ENCODE data around the gene ADSL. TPM values are rescaled to one million over a fixed set of nuclear protein-coding genes. Genes with fewer than 3 reads are reported as not detected.

The ADSL gene
- total and polyA plus RNA-seq, 5 donors from 2014 or later, result 66.5 to 134 (median 128) TPM

- DNase-seq (no peak), ATAC-seq (ENCODE audit: low read depth in 2 of 2) (no peak)
- Histone ChIP-seq H3K4me1 (ENCODE audit: control insufficient read depth, insufficient read depth, low read length, poor library complexity, severe bottlenecking) (peaks cover 19% of the 10 kb centered on the region), H3K27me3 (ENCODE audit: control insufficient read depth, insufficient read depth, low read length) (no peaks in the 10 kb centered on the region), H3K27ac (ENCODE audit: insufficient read depth, low read length, poor library complexity, severe bottlenecking) (no peak overlapping the region), H3K36me3 (ENCODE audit: control insufficient read depth, insufficient read depth, low read length) (peaks cover 70% of the 10 kb centered on the region), H3K9me3 (ENCODE audit: control insufficient read depth in 2 of 2, low read length in 2 of 2) (no peaks in the 10 kb centered on the region), H3K4me3 (ENCODE audit: low read depth, low read length) (no peak overlapping the region)
- H3K27me3 Mint-ChIP-seq, result no peaks in the 10 kb centered on the region
- peak overlapping the region; percentile 93 to 97 (median 94) for H3K27ac Mint-ChIP-seq
- peaks cover 0 to 3% (median 0%) of the 10 kb centered on the region in 7 donors for H3K9me3 Mint-ChIP-seq
- H3K4me1 Mint-ChIP-seq, result peaks cover 0 to 38% (median 25%) of the 10 kb centered on the region in 4 donors
- H3K36me3 Mint-ChIP-seq, result peaks cover 24% of the 10 kb centered on the region
- peak overlapping the region in 1 of 4 donors; percentile 48 for H3K4me3 Mint-ChIP-seq
Measured at GRCh38 chr22:40416267-40416570, 69.9 kb downstream of the ADSL start.

- Histone ChIP-seq H3K36me3 (ENCODE audit: control insufficient read depth, insufficient read depth, low read length) (peaks cover 70% of the 10 kb centered on the region), H3K27me3 (ENCODE audit: control insufficient read depth, insufficient read depth, low read length) (no peaks in the 10 kb centered on the region), H3K4me1 (ENCODE audit: control insufficient read depth, insufficient read depth, low read length, poor library complexity, severe bottlenecking) (peaks cover 19% of the 10 kb centered on the region), H3K4me3 (ENCODE audit: low read depth, low read length) (no peak overlapping the region), H3K9me3 (ENCODE audit: control insufficient read depth in 2 of 2, low read length in 2 of 2) (no peaks in the 10 kb centered on the region), H3K27ac (ENCODE audit: insufficient read depth, low read length, poor library complexity, severe bottlenecking) (no peak overlapping the region)
- Mint-ChIP-seq H3K27me3 (no peaks in the 10 kb centered on the region), H3K36me3 (peaks cover 28% of the 10 kb centered on the region), H3K9me3 (peaks cover 0 to 3% (median 0%) of the 10 kb centered on the region in 7 donors), H3K27ac (peak overlapping the region; percentile 16 to 97 (median 94)), H3K4me1 (peaks cover 0 to 42% (median 26%) of the 10 kb centered on the region in 4 donors), H3K4me3 (peak overlapping the region in 1 of 4 donors; percentile 48)
- DNase-seq, result no peak
- no peak for ATAC-seq (ENCODE audit: low read depth in 2 of 2)
Measured at GRCh38 chr22:40416636-40417035, 70.3 kb downstream of the ADSL start.

- Histone ChIP-seq H3K27me3 (ENCODE audit: control insufficient read depth, insufficient read depth, low read length) (no peaks in the 10 kb centered on the region), H3K4me1 (ENCODE audit: control insufficient read depth, insufficient read depth, low read length, poor library complexity, severe bottlenecking) (peaks cover 19% of the 10 kb centered on the region), H3K27ac (ENCODE audit: insufficient read depth, low read length, poor library complexity, severe bottlenecking) (no peak overlapping the region), H3K4me3 (ENCODE audit: low read depth, low read length) (no peak overlapping the region), H3K9me3 (ENCODE audit: control insufficient read depth in 2 of 2, low read length in 2 of 2) (no peaks in the 10 kb centered on the region), H3K36me3 (ENCODE audit: control insufficient read depth, insufficient read depth, low read length) (peaks cover 72% of the 10 kb centered on the region)
- Mint-ChIP-seq H3K4me1 (peaks cover 0 to 41% (median 29%) of the 10 kb centered on the region in 4 donors), H3K9me3 (peaks cover 0 to 3% (median 0%) of the 10 kb centered on the region in 7 donors), H3K27ac (peak overlapping the region in 2 of 3 donors; percentile 16 to 94), H3K27me3 (no peaks in the 10 kb centered on the region), H3K4me3 (no peak overlapping the region), H3K36me3 (peaks cover 31% of the 10 kb centered on the region)
- no peak for DNase-seq
- ATAC-seq (ENCODE audit: low read depth in 2 of 2), result no peak
Measured at GRCh38 chr22:40417041-40417440, 70.7 kb downstream of the ADSL start.

- Mint-ChIP-seq H3K36me3 (peaks cover 33% of the 10 kb centered on the region), H3K4me3 (peak overlapping the region in 1 of 4 donors; percentile 29), H3K27ac (peak overlapping the region in 1 of 3 donors; percentile 86), H3K4me1 (peaks cover 0 to 40% (median 31%) of the 10 kb centered on the region in 4 donors), H3K9me3 (peaks cover 0 to 3% (median 0%) of the 10 kb centered on the region in 7 donors), H3K27me3 (no peaks in the 10 kb centered on the region)
- Histone ChIP-seq H3K36me3 (ENCODE audit: control insufficient read depth, insufficient read depth, low read length) (peaks cover 76% of the 10 kb centered on the region), H3K4me1 (ENCODE audit: control insufficient read depth, insufficient read depth, low read length, poor library complexity, severe bottlenecking) (peaks cover 19% of the 10 kb centered on the region), H3K9me3 (ENCODE audit: control insufficient read depth in 2 of 2, low read length in 2 of 2) (no peaks in the 10 kb centered on the region), H3K27me3 (ENCODE audit: control insufficient read depth, insufficient read depth, low read length) (no peaks in the 10 kb centered on the region), H3K4me3 (ENCODE audit: low read depth, low read length) (no peak overlapping the region), H3K27ac (ENCODE audit: insufficient read depth, low read length, poor library complexity, severe bottlenecking) (no peak overlapping the region)
- no peak for DNase-seq
- no peak for ATAC-seq (ENCODE audit: low read depth in 2 of 2)
Measured at GRCh38 chr22:40417881-40418280, 71.6 kb downstream of the ADSL start.

GRCh38 chr22:40418366-40419201 lies 72.3 kb downstream of the ADSL start:
- peaks cover 19% of the 10 kb centered on the region for H3K4me1 ChIP-seq (ENCODE audit: control insufficient read depth, insufficient read depth, low read length, poor library complexity, severe bottlenecking)
- no peaks in the 10 kb centered on the region for H3K27me3 Mint-ChIP-seq
- H3K27ac Mint-ChIP-seq, result no peak overlapping the region
- no peaks in the 10 kb centered on the region for H3K9me3 ChIP-seq (ENCODE audit: control insufficient read depth in 2 of 2, low read length in 2 of 2)
- DNase-seq (no peak), ATAC-seq (ENCODE audit: low read depth in 2 of 2) (no peak)
- peaks cover 0 to 3% (median 0%) of the 10 kb centered on the region in 7 donors for H3K9me3 Mint-ChIP-seq
- H3K36me3 ChIP-seq (ENCODE audit: control insufficient read depth, insufficient read depth, low read length), result peaks cover 83% of the 10 kb centered on the region
- no peak overlapping the region for H3K27ac ChIP-seq (ENCODE audit: insufficient read depth, low read length, poor library complexity, severe bottlenecking)
- no peak overlapping the region for H3K4me3 Mint-ChIP-seq
- H3K27me3 ChIP-seq (ENCODE audit: control insufficient read depth, insufficient read depth, low read length), result no peaks in the 10 kb centered on the region
- H3K4me1 Mint-ChIP-seq, result peaks cover 0 to 40% (median 33%) of the 10 kb centered on the region in 4 donors
- H3K36me3 Mint-ChIP-seq, result peaks cover 39% of the 10 kb centered on the region
- H3K4me3 ChIP-seq (ENCODE audit: low read depth, low read length), result no peak overlapping the region

GRCh38 chr22:40419718-40420117 lies 73.4 kb downstream of the ADSL start:
- H3K27me3 ChIP-seq (ENCODE audit: control insufficient read depth, insufficient read depth, low read length), result no peaks in the 10 kb centered on the region
- H3K36me3 ChIP-seq (ENCODE audit: control insufficient read depth, insufficient read depth, low read length), result peaks cover 84% of the 10 kb centered on the region
- Mint-ChIP-seq H3K27me3 (no peaks in the 10 kb centered on the region), H3K4me1 (peaks cover 0 to 35% (median 28%) of the 10 kb centered on the region in 4 donors), H3K36me3 (peaks cover 42% of the 10 kb centered on the region), H3K27ac (no peak overlapping the region), H3K4me3 (peak overlapping the region in 1 of 4 donors; percentile 31), H3K9me3 (peaks cover 0 to 3% (median 0%) of the 10 kb centered on the region in 7 donors)
- DNase-seq (no peak), ATAC-seq (ENCODE audit: low read depth in 2 of 2) (no peak)
- no peak overlapping the region for H3K4me3 ChIP-seq (ENCODE audit: low read depth, low read length)
- H3K4me1 ChIP-seq (ENCODE audit: control insufficient read depth, insufficient read depth, low read length, poor library complexity, severe bottlenecking), result peaks cover 19% of the 10 kb centered on the region
- H3K27ac ChIP-seq (ENCODE audit: insufficient read depth, low read length, poor library complexity, severe bottlenecking), result no peak overlapping the region
- H3K9me3 ChIP-seq (ENCODE audit: control insufficient read depth in 2 of 2, low read length in 2 of 2), result no peaks in the 10 kb centered on the region

GRCh38 chr22:40420341-40421081 lies 74.2 kb downstream of the ADSL start:
- no peaks in the 10 kb centered on the region for H3K27me3 Mint-ChIP-seq
- no peaks in the 10 kb centered on the region for H3K27me3 ChIP-seq (ENCODE audit: control insufficient read depth, insufficient read depth, low read length)
- DNase-seq (no peak), ATAC-seq (ENCODE audit: low read depth in 2 of 2) (no peak)
- no peaks in the 10 kb centered on the region for H3K9me3 ChIP-seq (ENCODE audit: control insufficient read depth in 2 of 2, low read length in 2 of 2)
- peak overlapping the region in 1 of 3 donors; percentile 46 for H3K27ac Mint-ChIP-seq
- peaks cover 41% of the 10 kb centered on the region for H3K36me3 Mint-ChIP-seq
- H3K4me3 Mint-ChIP-seq, result no peak overlapping the region
- peaks cover 0 to 3% (median 0%) of the 10 kb centered on the region in 7 donors for H3K9me3 Mint-ChIP-seq
- peaks cover 12% of the 10 kb centered on the region for H3K4me1 ChIP-seq (ENCODE audit: control insufficient read depth, insufficient read depth, low read length, poor library complexity, severe bottlenecking)
- peaks cover 90% of the 10 kb centered on the region for H3K36me3 ChIP-seq (ENCODE audit: control insufficient read depth, insufficient read depth, low read length)
- peaks cover 0 to 29% (median 23%) of the 10 kb centered on the region in 4 donors for H3K4me1 Mint-ChIP-seq
- no peak overlapping the region for H3K27ac ChIP-seq (ENCODE audit: insufficient read depth, low read length, poor library complexity, severe bottlenecking)
- no peak overlapping the region for H3K4me3 ChIP-seq (ENCODE audit: low read depth, low read length)
